ENCODE results near the gene HAUS3.

GRCh38 chr4:2277956-2278355 lies 36.0 kb upstream of the HAUS3 start:
- TF ChIP-seq EZH2 (IDR thresholded peaks at IDR 0.05; ENCODE audit: low read length, unreplicated experiment), result no peak
- TF ChIP-seq CTCF (conservative IDR thresholded peaks at IDR 0.05; ENCODE audit: low read depth, low read length), result no peak
- TF ChIP-seq EZH2phosphoT487 (IDR thresholded peaks at IDR 0.05; ENCODE audit: borderline replicate concordance, low read length), result no peak
